Lung (tissue), 12 donors: ENCODE measurements around the gene ATF6. TPM values are rescaled to one million over a fixed set of nuclear protein-coding genes. Genes with fewer than 3 reads are reported as not detected.
A peak's percentile ranks its signal among the peaks of the same experiment; 100 is the strongest.

Experiments
- ATAC-seq: fragments of 200-7000 bp; cut with Tn5 transposase; one replicate; pipeline ENCODE4 v1.9.1; 2020; ENCODE audit warnings: moderate number of reproducible peaks; ENCODE audit not compliant: insufficient read depth, low FRiP score
- DNase-seq, 3 donors: peaks; one replicate each; pipeline ENCODE4 v3.0.0-alpha.2; 2013 to 2017
- H3K27ac ChIP-seq, 2 donors: one replicate each; pipeline ENCODE4 v1.5.1; 2013; ENCODE audit warnings: mild to moderate bottlenecking in 2 of 2, moderate library complexity in 2 of 2, control low read depth in 1 of 2, inconsistent platforms in 1 of 2, low read depth in 1 of 2, low read length in 1 of 2
- H3K27me3 ChIP-seq, 3 donors: one replicate each; pipeline ENCODE4 v1.5.1; 2013; ENCODE audit warnings: low read length in 2 of 3; ENCODE audit not compliant: control insufficient read depth in 3 of 3, insufficient read depth in 3 of 3
- H3K36me3 ChIP-seq, 4 donors: one replicate each; pipeline ENCODE4 v1.5.1; 2013; ENCODE audit warnings: low read length in 4 of 4, mild to moderate bottlenecking in 1 of 4, moderate library complexity in 1 of 4; ENCODE audit not compliant: control insufficient read depth in 4 of 4, insufficient read depth in 4 of 4
- H3K4me1 ChIP-seq, 5 donors: one replicate each; pipeline ENCODE4 v1.5.1; 2013; ENCODE audit warnings: low read length in 5 of 5, mild to moderate bottlenecking in 2 of 5, moderate library complexity in 1 of 5; ENCODE audit not compliant: control insufficient read depth in 5 of 5, insufficient read depth in 5 of 5
- H3K4me3 ChIP-seq: one replicate; pipeline ENCODE4 v1.5.1; 2013; ENCODE audit warnings: mild to moderate bottlenecking, control low read depth, moderate library complexity
- H3K9ac ChIP-seq, 2 donors: one replicate each; pipeline ENCODE4 v1.5.1; 2013; ENCODE audit warnings: low read length in 2 of 2, control low read depth in 1 of 2; ENCODE audit not compliant: insufficient read depth in 1 of 2
- H3K9me3 ChIP-seq, 4 donors: one replicate each; pipeline ENCODE4 v1.5.1; 2013; ENCODE audit warnings: low read length in 3 of 4, mild to moderate bottlenecking in 1 of 4, moderate library complexity in 1 of 4; ENCODE audit not compliant: control insufficient read depth in 4 of 4, insufficient read depth in 3 of 4
- WGBS, 2 donors: extraction: QIAGEN DNeasy Blood & Tissue Kit; methylation state at CpG; one replicate each; pipeline ENCODE4 v1.1.7; 2013; 5-methylcytosine and 5-hydroxymethylcytosine counted together
- polyA plus RNA-seq, 2 donors: library from polyadenylated mRNA; stranded (reverse); fragments of 200-250 nt; gene quantifications; one replicate each; pipeline ENCODE4 v1.2.1, GENCODE V29; 2013
- total RNA-seq, 2 donors: library from RNA; depleted of rRNA in 1 of 2; stranded (reverse); fragments of >200 nt in 1 of 2; gene quantifications; one replicate each; pipeline ENCODE4 v1.2.1, GENCODE V29; 2014 to 2021
- TF ChIP-seq, protein P1 (sequence below): IDR thresholded peaks from 2 replicates; pipeline ENCODE4 v1.5.1; 2012; ENCODE audit warnings: mild to moderate bottlenecking; ENCODE audit errors: control extremely low read depth, extremely low read depth
- donor health status: control.
- donor health status: control.
- donor health status: Bipolar disorder and iron deficiency.
- donor health status: healthy.
- donor health status: DM: yes; HTN: yes; CAD: no.

ATF6 gene
- total and polyA plus RNA-seq, 4 donors, result 4.3 to 44.8 (median 22.6) TPM

DNA sequence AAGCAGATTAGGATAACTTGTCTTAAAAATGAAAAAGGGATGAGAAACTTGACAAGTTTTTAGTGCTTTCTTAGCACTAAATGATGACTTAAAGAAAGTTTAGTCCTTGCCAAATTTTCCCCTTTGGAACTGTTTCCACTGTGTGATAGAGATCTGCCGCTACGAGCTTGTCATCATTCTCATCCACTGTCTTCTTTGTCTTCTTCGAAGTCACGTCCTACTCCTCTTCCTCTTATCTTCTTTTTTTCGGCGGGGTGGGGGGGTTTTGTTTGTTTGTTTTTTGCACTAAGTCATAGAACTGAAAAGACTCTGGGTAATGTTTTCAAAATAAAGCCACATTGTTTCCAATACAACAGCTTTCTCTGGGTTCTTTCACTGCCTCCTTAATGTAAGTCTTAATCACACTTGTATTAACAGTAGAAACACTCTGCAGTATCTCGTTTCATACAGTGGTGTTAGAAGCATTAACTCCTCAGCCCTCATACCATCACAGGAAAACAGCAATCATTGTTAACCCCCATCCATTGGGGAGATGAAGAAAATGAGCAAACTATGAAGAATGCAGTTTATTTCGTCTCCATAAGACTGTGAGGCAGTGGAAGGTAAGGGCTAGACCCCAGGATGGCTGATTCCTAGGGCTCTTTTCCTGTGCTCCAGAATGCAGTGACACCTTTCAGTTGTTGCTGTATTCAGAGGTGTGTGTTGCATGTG is 175.8 kb downstream of the ATF6 start:
- no peak for ATAC-seq
- H3K9me3 ChIP-seq, result no peaks in the 10 kb centered on the region
- no peaks in the 10 kb centered on the region for H3K27me3 ChIP-seq
- H3K27ac ChIP-seq, result no peak overlapping the region
- WGBS, 2 donors, result 77 to 86% methylated on average over 8 of the region's 8 CpGs
- TF ChIP-seq, protein P1, sequence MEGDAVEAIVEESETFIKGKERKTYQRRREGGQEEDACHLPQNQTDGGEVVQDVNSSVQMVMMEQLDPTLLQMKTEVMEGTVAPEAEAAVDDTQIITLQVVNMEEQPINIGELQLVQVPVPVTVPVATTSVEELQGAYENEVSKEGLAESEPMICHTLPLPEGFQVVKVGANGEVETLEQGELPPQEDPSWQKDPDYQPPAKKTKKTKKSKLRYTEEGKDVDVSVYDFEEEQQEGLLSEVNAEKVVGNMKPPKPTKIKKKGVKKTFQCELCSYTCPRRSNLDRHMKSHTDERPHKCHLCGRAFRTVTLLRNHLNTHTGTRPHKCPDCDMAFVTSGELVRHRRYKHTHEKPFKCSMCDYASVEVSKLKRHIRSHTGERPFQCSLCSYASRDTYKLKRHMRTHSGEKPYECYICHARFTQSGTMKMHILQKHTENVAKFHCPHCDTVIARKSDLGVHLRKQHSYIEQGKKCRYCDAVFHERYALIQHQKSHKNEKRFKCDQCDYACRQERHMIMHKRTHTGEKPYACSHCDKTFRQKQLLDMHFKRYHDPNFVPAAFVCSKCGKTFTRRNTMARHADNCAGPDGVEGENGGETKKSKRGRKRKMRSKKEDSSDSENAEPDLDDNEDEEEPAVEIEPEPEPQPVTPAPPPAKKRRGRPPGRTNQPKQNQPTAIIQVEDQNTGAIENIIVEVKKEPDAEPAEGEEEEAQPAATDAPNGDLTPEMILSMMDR, result no peak
- H3K9ac ChIP-seq, result no peak overlapping the region
- peaks cover 0 to 12% (median 6%) of the 10 kb centered on the region in 4 donors for H3K36me3 ChIP-seq
- peaks cover 0 to 3% (median 0%) of the 10 kb centered on the region in 5 donors for H3K4me1 ChIP-seq
- DNase-seq, result peak in 1 of 3 donors; percentile 14
- no peak overlapping the region for H3K4me3 ChIP-seq

DNA sequence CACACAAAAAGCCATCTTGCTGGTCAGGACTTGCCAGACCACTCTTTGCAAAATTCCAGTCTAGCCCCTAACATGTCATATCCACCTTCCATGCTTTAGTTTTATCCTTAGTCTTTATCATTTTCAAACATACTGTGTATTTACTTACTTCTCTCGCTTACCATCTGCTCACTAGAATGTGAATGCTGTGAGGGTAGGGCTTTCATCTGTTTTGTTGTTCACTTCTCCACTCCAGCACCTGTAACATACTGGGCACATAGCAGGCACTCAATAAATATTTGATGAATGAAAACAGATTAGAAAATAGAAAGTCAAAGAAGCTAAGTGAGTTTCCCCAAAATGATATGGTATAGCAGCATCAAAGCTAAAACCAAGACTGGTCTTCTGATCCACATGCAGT is 177.6 kb downstream of the ATF6 start:
- Histone ChIP-seq H3K4me1 (peaks cover 0 to 3% (median 2%) of the 10 kb centered on the region in 5 donors), H3K27ac (no peak overlapping the region), H3K27me3 (no peaks in the 10 kb centered on the region), H3K9me3 (no peaks in the 10 kb centered on the region), H3K9ac (no peak overlapping the region), H3K4me3 (no peak overlapping the region), H3K36me3 (peaks cover 0 to 12% (median 4%) of the 10 kb centered on the region in 4 donors)
- DNase-seq, result no peak
- whole genome bisulfite sequencing, 2 donors, result 89 to 100% methylated on average over 1 of the region's 1 CpG
- ATAC-seq, result no peak
- TF ChIP-seq, protein P1, result no peak

DNA sequence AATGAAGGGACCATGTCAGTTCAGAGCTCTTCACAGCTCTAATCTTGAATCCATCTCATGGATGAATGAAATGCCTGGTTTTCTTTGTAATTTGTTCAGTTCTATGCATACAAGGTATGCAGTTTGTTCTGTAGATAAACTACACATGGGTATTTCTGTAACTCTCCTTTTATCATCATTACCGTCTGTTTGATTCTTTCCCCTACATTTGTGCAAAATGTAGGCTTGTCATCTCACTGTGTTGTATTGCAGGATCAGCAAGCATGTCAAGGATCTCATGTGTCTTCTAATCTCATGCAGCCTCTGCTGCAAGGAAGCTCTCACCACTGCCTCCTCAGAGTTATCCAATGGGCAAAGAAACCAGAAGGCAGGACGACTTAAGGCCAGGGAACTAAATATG is 178.3 kb downstream of the ATF6 start:
- WGBS, 2 donors, result 88 to 90% methylated on average over 2 of the region's 2 CpGs
- Histone ChIP-seq H3K9me3 (no peaks in the 10 kb centered on the region), H3K4me3 (no peak overlapping the region), H3K36me3 (peaks cover 0 to 12% (median 2%) of the 10 kb centered on the region in 4 donors), H3K9ac (no peak overlapping the region), H3K27ac (no peak overlapping the region), H3K27me3 (no peaks in the 10 kb centered on the region), H3K4me1 (peaks cover 0 to 6% (median 3%) of the 10 kb centered on the region in 5 donors)
- no peak for ATAC-seq
- TF ChIP-seq, protein P1, result no peak
- no peak for DNase-seq
